GM19328 (cell line): ENCODE data around the gene FRMD4A.
"Not testable (repeated sequence)": the region's sequence is repeated elsewhere in the genome, so short reads cannot be mapped to it uniquely, and the experiment has no call there.

Experiments used
- ATAC-seq: cut with Tn5 transposase; IDR thresholded peaks from one replicate; pipeline ENCODE4 v1.9.1; 2021; ENCODE audit warnings: mild to moderate bottlenecking, moderate library complexity; ENCODE audit not compliant: unreplicated experiment

The FRMD4A gene

DNA sequence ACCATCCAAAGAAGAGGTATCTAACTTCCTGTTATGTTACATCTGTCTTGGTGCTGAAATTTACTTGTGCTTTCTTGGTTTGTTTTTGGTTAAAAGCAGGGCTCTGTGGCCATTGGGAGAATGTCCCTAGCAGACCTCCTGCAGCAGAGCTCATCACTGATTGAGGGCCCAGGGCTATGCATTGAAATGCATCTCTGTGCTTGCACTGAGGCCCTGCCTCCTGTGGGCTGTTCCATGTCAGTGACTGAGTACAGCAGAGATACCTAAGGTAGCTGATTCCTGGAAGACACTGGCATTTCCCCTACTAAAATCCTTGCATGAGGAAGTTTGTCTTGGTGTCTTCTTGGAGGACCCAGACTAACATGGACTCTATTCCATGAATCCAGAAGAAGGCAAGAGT, 213.9 kb downstream of the FRMD4A start:
- ATAC-seq: no peak

DNA sequence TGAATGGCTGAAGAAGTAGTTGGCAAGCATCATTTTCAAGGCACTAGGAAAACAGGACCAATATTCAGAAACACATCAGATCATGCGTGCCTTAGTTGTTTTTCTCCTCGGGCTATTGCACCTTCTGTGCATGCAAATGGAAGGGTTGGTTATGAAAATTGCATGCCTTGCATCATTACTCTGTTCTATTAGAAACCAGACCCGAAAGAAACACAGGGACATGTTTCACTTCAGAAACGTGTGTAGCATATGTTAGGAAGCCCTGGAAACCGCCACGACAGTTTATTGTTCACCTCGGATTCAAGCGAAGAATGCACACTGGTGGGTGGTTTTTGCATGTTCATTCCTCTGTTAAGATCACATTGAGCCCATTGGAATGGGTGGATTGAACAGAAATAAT, 214.7 kb downstream of the FRMD4A start:
- ATAC-seq: no peak

DNA sequence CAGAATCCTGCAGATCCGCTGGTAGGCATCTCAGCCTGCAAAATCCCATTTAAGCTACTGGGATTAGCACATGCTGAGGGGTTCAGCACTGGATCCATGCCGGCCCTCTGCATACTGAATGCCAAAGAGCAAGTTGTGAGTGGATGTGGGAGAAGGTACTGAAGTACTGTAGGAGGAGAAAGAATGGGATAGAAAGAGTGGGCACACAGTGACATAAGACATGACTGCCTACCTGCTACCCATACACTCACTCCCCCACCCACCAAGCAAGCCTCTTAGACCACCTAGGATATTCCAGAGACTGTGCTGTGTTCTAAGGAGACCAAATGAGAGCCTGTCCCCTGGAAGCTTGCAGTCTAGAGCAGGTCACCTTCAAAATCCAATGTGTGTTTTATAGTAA, 215.9 kb downstream of the FRMD4A start:
- no peak for ATAC-seq

DNA sequence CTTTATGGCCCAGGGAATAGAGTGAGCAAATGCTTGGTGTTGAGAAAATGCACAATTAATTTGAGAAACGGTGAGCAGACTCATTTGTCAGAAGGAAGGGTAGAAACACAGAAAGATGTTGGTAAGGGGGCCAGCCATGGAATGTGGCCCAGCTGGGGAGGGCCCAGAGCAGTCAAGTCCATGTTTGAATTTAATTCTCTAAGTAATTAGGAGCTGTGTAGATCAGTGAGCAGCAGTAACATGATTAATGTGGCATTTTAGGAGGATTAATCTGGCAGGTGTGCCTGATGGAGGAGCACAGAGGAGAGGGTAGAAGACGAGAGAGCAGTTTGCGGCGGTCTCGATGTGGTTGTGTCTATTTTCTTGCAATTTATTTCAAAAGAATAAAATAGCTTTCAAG, 218.7 kb downstream of the FRMD4A start:
- no peak for ATAC-seq

DNA sequence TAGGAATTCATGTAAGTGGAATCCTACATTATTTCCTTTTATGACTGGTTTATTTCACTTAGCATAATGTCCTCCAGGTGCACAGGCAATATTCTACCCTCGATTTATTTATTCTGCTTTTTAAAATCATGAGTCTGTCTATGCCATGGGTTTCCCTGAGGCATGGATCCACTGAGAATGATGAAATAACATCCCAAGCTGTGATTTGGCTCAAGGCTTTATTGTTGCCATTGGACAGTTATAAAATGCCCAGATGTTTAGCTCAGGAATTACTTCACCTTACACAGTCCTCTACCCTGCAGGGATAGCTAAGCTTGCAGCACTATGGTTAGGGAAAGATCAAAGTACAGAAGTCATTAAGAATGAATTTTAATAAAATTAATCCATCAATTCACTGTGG, 219.5 kb downstream of the FRMD4A start:
- no peak for ATAC-seq

DNA sequence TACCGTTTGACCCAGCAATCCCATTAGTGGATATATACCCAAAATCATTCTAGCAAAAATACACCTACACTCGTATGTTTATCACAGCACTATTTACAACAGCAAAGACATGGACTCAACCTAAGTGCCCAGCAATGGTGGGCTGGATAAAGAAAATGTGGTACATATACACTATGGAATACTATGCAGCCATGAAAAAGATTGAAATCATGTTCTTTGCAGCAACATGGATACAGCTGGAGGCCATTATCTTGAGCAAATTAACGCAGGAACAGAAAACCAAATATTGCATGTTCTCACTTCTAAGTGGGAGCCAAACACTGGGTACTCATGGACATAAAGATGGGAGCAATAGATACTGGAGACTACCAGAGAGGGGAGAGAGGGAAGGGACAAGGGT, 223.9 kb downstream of the FRMD4A start:
- no peak for ATAC-seq

DNA sequence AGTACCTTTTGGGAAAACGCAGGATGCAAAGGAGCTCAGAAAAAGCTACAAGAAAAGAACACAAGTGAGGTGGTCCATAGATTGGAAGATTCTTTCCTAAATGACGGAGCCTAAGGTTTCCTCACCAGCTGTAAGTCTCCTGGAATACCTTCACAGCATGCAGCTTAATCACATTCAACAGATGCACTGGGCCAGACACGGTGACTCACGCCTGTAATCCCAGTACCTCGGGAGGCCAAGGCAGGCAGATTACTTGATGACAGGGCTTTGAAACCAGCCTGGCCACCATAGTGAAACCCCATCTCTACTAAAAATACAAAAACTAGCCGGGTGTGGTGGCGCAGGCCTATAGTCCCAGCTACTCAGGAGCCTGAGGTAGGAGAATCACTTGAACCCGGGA, 228.7 kb downstream of the FRMD4A start:
- ATAC-seq: no peak

DNA sequence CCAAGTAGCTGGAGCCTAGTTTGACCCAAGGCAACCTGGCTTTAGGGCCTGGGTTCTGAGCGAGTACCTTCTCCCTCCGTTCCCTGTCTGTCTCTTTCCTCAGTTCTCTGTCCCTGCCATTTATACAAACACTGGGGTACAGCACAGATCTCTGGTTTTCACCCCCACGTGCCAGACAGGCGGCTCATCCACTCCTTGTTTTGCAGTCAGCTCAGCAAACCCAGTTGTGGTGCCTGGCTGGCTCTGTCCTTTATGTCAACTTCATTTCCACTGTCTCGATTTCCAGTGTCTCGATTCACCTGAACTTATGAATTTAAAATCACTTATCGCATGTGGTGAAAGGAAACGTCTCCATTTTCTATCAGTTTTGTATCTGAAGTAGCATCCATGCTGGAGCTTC, 230.8 kb downstream of the FRMD4A start:
- ATAC-seq: no peak

DNA sequence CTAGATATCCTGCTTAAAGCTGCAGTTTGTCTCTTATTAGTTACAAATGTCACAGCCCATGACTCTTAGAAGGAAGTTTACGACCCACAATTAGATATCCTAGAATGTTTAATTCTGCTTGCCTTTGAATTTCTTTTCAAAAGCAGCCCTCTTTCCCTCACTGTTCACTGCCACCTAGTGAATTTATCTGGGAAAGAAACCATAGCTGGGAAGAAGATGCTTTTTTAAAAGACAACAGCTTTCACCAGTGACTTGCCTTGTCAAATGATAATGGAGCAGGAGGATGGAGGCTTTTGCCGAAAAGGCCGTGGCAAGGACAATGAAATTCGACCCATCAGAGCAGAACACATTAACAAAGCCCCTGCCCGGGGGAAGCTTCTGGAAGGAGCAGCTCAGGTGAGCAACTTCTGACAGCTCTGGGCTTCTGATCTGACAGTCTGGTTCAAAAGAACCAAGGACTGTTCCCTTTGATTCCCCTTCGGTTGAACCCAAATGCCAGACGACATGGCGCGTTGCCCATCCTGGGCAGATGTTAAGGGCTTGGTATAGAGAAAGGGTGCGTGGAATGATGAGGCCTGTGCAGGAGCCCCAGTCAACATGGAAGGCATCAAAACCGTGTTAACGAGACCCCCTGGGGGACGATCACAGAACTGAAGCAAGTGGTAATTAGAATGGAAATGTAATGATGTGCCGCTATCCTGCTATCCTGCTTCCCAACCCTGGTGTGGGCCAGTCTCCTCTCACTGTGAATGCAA, 236.8 kb downstream of the FRMD4A start:
- no peak for ATAC-seq

DNA sequence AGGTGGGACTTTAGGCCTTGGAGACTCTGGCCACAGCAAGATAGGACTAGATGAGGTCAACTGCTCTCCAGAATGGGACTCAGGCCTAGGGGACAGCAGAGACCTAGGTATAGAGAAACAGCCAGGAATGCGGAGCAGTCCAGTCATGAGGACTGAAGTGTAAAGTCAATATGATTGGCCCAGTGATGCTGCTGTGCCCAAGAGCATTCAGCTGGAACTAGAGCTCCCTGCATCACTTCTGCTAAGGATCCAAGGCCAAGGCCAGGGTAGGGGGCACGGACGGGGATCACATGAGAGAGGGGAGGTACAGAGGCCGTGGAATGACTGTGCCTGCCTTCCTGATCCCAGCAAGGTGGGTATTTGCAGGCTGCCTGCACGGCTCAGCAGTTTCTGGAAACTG, 237.9 kb downstream of the FRMD4A start:
- no peak for ATAC-seq

DNA sequence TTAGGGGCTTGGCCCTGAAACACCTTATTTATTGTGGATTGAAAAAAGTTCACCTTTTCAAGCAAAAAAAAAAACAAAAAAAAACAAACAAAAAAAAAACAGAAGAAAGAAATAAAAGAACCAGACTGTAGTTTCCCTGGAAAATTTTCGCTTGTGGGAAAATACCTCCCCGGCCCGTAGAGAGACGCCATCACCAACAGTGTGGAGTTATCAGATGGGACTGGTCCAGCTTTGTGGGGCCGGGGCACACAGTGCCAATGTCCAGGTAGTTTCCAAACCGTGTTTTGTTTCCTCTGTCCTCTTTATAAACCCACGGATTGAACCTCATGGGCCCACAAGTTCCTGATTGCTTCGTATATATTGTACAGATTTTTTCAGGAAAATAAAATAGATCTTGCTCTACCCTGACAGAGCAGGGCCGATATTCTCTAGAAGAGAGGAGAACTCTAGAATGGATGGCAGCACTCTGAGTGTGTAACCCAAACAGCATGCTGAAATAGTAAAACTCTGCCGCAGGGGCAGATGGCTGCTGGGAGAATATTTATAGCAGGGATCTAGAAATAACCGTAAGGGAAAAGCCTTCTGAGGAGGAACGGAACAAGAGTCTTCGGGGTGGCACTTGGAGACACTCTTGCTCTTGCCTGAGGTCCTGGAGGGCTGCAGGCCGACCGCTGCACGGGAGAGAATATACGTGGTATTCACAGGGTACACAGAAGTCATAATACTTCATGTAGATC, 241.0 kb downstream of the FRMD4A start:
- ATAC-seq: no peak

DNA sequence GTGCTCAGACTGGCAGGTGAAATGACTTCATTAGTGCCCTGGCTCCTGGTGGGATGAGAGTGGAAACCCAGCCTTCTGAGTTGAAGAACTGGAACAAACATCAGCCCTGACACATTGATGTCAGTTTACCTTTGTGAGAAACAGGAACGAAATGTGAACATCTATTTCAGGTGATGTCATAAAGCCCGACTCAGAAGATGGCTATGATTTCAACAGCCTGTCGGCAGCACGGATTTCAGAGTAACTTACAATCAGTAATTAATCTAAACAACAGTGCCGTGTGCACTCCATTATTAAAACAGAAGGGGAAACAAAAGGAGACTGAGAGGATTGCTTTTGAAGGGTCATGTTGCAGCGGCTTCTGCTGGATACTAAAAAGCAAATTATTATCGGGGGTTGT, 243.2 kb downstream of the FRMD4A start:
- ATAC-seq: no peak

DNA sequence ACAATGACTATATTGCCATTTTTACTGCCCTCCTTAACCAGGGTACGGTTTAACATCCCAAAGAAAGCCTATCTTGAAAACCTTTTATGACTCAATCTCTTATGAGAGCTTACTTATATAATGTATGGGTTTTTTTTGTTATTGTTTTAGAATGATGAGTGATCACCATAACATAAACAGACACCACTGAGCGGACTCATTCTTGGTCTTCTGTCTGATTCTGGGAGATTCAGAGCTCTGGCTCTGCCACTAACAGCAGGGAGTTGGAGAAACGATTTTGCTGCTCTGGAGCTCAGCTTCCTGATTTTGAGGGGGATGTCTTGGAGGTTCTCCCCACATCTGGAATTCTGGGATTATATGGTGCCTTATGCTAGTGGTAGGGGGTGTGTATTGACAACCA, 244.1 kb downstream of the FRMD4A start:
- no peak for ATAC-seq

DNA sequence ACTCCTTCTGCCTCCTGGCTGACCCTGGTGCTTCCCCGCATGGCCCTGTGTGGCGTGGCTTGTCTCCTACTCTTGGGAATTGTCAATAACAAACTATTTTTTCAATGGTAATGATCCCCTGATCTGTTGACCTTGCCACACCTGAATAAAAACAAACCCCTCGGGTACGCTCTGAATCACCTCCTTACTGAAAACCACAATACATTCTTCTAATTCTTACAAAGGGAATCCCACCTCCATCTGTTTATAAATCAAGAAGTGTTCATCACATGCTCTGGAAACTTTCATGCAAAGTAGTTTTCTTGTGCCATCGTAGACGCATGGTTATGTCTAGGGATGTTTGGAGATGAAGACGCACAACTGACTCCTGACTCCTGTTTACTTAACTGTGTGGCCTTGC, 245.8 kb downstream of the FRMD4A start:
- no peak for ATAC-seq

DNA sequence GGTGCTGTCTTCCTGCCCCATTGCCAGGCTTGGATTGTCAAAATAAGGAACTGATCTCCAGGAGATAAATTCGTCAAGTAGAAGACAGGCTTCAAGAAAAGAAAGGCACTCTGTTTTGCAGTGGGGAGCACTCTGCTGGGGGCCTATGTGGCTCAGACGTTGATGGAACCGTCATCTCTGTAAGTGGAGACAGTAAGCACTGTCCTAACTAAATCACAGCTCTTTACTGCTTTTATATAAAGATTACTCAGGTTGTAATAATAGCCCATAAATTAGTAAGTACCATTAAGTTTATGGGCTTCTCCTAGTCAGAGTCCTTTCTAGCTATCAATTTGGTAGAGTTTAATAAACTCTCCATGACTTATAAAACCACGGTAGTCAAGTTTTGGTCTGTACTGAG, 249.9 kb downstream of the FRMD4A start:
- ATAC-seq: no peak

DNA sequence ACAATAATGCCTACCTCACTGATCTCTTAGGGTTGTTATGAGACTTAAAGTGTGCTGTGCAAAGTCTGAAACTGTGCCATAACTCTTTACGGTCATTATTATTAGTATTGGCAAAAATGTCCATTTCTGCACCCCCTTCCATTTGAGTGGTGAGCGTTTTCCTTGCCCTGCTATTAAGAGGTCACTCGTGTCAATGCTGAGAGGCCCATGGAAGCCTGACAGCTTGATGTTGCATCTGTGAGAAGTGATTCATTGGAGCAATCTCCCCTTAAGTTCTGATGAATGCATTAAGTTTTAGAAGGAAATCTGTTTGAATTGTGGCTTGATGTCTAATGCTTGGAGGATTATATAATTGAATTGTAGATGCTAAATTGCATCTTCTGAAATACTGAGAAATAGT, 253.3 kb downstream of the FRMD4A start:
- no peak for ATAC-seq

DNA sequence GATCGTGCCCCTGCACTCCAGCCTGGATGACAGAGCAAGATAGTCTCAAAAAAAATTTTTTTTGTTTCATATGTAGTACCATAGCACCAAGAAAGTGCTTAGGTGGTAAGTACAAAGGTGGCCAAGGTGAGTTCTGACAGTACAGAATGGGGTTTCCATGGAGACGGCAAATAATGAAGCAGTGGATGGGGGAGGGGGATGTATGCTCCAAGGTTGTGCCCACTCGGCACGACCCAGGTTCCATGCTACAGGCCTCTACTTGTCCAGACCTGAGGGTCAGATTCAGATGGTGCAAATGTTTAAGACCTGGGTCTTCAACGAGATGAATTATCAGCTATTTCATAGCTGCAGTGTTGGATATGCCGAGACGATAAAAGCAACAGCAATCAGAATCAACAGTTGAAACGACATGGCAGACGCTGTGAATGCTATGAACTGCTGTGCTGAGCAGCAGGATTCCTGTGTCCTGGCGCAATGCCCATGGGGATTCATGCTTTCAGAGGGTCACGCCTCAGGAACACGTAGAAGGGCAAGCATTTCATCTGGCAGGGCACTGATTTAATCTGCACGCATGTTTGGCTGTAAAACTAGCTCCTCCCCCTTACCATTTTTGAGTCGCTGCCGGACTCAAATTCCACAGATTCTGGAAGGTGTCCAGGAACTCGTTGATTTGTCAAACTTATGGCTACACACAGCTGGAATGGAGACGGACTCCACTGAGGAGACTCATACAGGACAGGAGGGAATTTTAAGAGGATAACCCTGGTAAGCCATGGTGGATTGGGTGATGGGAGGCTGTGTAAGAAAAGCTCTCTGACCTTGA, 256.5 kb downstream of the FRMD4A start:
- no peak for ATAC-seq

DNA sequence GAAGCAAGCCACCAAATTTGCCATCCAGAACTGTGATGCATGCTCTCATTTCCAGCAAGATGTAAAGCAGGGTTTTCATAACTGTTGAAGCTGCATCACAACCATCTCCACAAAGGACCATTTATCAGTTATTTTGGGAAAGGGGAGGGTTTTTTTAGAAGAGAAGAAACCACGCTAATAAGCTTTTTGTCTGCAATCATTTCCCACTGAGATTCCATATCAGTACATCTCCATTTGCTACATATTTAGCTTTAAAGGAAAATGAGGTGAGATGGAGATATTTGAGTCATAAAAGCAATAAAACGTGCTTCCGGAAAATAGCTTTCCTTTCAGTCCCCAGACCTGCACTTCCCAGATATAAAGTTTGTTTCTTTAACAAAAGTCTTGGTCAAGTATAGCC, 258.2 kb downstream of the FRMD4A start:
- no peak for ATAC-seq

DNA sequence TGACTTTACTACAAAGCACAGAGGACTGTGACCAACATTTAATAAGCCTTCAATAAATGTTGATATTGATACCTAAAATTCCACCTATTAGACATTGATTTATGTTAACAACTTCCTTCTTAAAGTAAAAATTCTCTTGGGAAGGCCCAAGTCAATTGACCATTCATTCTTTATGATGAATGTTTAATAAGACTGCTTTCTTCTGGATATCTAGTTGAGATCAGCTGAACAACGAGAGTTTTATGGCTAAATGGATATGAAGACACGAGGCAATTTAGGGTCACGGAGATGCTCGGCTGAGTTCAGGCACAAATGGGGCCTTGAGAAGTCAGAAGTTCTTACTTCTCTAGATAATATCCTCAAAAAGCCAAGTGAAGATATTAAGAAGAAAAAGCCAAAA, 258.8 kb downstream of the FRMD4A start:
- no peak for ATAC-seq

DNA sequence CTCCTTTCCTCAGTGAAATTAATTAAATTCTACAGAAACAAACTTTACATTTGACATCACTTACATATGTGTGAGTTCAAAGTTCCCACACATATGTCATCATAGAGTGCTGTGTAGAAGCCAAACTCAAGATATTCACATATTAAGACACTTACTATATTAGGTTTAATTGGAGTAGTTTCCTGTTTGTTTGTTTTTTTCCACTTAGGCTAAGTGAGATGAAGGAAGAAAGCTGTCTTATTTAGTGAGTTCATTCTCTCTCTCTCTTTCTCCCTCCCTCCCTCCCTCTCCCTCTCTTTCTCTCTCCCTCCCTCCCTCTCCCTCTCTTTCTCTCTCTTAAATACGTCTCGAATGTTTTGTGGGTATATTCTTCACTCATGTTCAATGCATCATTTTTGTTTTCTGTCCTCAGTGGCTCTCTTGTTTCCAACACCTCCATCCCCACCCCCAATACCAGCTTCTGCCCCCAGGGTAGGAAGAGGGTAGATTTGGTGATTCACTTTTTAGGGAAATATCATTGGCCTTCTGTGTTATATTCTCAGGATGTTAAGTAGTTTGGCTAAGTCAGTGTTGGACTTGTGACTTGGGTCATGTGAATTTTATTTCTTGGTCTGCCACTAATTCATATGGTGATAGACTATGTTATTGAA, 262.0 kb downstream of the FRMD4A start:
- ATAC-seq: no peak

DNA sequence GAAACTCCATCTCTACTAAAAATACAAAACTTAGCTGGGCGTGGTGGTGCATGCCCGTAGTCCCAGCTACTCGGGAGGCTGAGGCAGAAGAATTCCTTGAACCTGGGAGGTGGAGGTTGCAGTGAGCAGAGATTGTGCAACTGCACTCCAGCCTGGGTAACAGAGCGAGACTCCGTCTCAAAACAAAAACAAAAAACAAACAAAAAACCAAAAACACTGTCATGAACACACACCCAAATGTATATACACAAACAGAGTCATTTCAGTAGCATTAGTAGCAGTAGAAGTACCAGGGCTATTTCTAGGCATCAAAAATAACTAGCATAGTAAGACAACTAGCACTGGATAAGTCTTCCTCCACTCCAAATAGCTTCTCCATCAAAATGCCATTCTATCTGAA, 263.1 kb downstream of the FRMD4A start:
- not testable (repeated sequence) for ATAC-seq
